Measurements from ENCODE around the gene PPFIA3.

The PPFIA3 gene

GRCh38 chr19:49196527-49197240 is 77.3 kb downstream of the PPFIA3 start:
- TF ChIP-seq USF1 (IDR thresholded peaks at IDR 0.05) (no peak), MAX (IDR thresholded peaks at IDR 0.05) (peak; percentile 64), REST (IDR thresholded peaks at IDR 0.05; ENCODE audit: low read depth) (no peak), RAD21 (IDR thresholded peaks at IDR 0.05; ENCODE audit: low read depth) (peak; percentile 5; the same call in 1 of the 2 replicates), NFIC (IDR thresholded peaks at IDR 0.05) (peak; percentile 63), YY1 (IDR thresholded peaks at IDR 0.05; ENCODE audit: low read depth) (no peak), CEBPB (IDR thresholded peaks at IDR 0.05) (no peak), CREB1 (IDR thresholded peaks at IDR 0.05; ENCODE audit: low read depth) (no peak), TCF12 (IDR thresholded peaks at IDR 0.05; ENCODE audit: low read depth) (no peak), FOXM1 (IDR thresholded peaks at IDR 0.05; ENCODE audit: borderline replicate concordance, low read depth) (no peak), ZBTB7A (IDR thresholded peaks at IDR 0.05; ENCODE audit: low read depth) (peak; percentile 62; the same call in 1 of the 2 replicates), TAF1 (IDR thresholded peaks at IDR 0.05; ENCODE audit: low read depth) (0 out of 2 replicates have a peak, but pooled peaks have one; percentile 29), EGR1 (IDR thresholded peaks at IDR 0.05) (peak; percentile 93), EP300 (IDR thresholded peaks at IDR 0.05; ENCODE audit: borderline replicate concordance) (no peak; the same call in 1 of the 2 replicates), TEAD4 (IDR thresholded peaks at IDR 0.05) (0 out of 2 replicates have a peak, but pooled peaks have one; percentile 23)

- TF ChIP-seq EP300 (IDR thresholded peaks at IDR 0.05; ENCODE audit: borderline replicate concordance), result no peak
- no peak for TF ChIP-seq TAF1 (IDR thresholded peaks at IDR 0.05; ENCODE audit: low read depth)
- no peak for TF ChIP-seq CREB1 (IDR thresholded peaks at IDR 0.05; ENCODE audit: low read depth)
- TF ChIP-seq CEBPB (IDR thresholded peaks at IDR 0.05), result no peak
- no peak for TF ChIP-seq NFIC (IDR thresholded peaks at IDR 0.05)
- no peak for TF ChIP-seq FOXM1 (IDR thresholded peaks at IDR 0.05; ENCODE audit: borderline replicate concordance, low read depth)
Measured at GRCh38 chr19:49200238-49200862, 81.0 kb downstream of the PPFIA3 start.
